DOHH2 (cell line): Measurements from ENCODE around the gene SLC9A7.

Experiments
- EZH2phosphoT487 ChIP-seq: fragments of 200-600 bp; sonication (generic); IDR thresholded peaks from 2 replicates; pipeline ENCODE4 v1.6.1; 2017; ENCODE audit warnings: borderline replicate concordance, mild to moderate bottlenecking, antibody characterized with exemption, low read length, moderate library complexity, mixed read lengths
- TF ChIP-seq, protein P1 (sequence below): fragments of 200-600 bp; sonication (generic); IDR thresholded peaks from one replicate; pipeline ENCODE4 v1.5.1; 2014; ENCODE audit warnings: antibody characterized with exemption, mild to moderate bottlenecking, low read depth, low read length; ENCODE audit not compliant: poor library complexity, severe bottlenecking

GRCh38 chrX:46730765-46731164 is 28.2 kb downstream of the SLC9A7 start:
- TF ChIP-seq, protein P1, sequence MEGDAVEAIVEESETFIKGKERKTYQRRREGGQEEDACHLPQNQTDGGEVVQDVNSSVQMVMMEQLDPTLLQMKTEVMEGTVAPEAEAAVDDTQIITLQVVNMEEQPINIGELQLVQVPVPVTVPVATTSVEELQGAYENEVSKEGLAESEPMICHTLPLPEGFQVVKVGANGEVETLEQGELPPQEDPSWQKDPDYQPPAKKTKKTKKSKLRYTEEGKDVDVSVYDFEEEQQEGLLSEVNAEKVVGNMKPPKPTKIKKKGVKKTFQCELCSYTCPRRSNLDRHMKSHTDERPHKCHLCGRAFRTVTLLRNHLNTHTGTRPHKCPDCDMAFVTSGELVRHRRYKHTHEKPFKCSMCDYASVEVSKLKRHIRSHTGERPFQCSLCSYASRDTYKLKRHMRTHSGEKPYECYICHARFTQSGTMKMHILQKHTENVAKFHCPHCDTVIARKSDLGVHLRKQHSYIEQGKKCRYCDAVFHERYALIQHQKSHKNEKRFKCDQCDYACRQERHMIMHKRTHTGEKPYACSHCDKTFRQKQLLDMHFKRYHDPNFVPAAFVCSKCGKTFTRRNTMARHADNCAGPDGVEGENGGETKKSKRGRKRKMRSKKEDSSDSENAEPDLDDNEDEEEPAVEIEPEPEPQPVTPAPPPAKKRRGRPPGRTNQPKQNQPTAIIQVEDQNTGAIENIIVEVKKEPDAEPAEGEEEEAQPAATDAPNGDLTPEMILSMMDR: no peak
- no peak for TF ChIP-seq EZH2phosphoT487
